CD4-positive, alpha-beta T cell treated with Interleukin-15 for 4 hours (primary cell): Measurements from ENCODE around the gene FHIP1B.
"Not testable (repeated sequence)": the region's sequence is repeated elsewhere in the genome, so short reads cannot be mapped to it uniquely, and the experiment has no call there.

Experiments used
- DNase-seq: peaks from one replicate; pipeline ENCODE4 v3.0.0-alpha.2; 2020; ENCODE audit warnings: low spot score

Gene FHIP1B

GRCh38 chr11:6234387-6235107, at the start of gene FHIP1B:
Gene FHIP1B (minus strand): TSS chr11:6234636. CDS start chr11:6224516, 10,120 bp downstream.
- DNase-seq = peak; percentile 100

DNA sequence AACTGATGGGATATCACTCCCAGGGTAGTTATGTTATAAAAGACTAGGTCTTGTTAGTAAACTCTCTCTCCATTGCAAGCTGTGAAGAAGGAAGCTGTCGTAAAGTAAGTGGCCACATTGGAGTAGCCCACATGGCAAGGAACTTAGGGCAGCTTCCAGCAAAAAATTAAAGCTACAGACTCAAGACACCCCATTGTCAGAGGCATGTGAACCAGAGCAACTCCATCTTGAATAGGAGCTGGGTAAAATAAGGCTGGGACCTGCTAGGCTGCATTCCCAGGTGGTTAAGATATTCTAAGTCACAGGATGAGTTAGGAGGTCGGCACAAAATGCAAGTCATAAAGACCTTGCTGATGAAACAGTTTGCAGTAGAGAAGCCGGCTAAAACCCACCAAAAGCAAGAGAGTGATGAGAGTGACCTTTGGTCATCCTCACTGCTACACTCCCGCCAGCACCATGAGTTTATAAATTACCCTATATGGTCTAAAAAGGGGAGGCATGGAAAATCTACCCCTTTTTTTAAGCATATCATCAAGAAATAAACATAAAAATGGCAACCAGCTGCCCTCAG, 49.1 kb upstream of the FHIP1B start:
- DNase-seq = no peak

DNA sequence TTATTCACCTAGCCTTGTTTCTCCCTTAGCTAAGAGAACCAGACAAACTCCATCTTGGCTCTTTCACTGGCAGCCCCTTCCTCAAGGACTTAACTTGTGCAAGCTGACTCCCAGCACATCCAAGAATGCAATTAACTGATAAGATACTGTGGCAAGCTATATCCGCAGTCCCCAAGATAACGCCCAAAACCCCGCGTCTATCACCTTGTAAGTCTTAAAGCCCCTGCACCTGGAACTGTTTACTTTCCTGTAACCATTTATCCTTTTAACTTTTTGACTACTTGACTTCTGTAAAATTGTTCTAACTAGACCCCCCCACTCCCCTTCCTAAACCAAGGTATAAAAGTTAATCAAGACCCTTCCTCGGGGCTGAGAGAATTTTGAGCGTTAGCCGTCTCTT, 46.4 kb upstream of the FHIP1B start:
- DNase-seq = not testable (repeated sequence)

GRCh38 chr11:6273188-6273587, 38.8 kb upstream of the FHIP1B start:
- no peak for DNase-seq

DNA sequence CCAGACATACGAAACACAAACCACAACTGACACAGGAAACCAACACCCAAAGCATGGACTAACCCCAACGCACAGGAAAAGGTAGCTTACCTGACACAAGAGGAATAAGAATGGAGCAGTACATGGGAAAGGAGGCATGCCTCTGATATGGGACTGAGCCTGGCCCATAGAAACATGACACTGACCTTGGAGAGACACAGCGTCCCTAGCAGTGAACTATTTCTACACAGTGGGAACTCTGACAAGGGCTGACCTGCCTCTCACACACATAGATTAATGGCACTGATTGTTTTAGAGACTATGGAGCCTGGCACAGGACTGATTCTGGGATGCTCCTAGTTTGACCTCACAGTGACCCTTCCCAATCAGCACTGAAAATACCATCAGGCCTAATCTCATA, 37.2 kb upstream of the FHIP1B start:
- no peak for DNase-seq

GRCh38 chr11:6270584-6271246, 36.3 kb upstream of the FHIP1B start:
- no peak for DNase-seq

- DNase-seq = no peak
Measured at GRCh38 chr11:6269994-6270393, 35.6 kb upstream of the FHIP1B start.

- no peak for DNase-seq
Measured at GRCh38 chr11:6268820-6269219, 34.4 kb upstream of the FHIP1B start.

DNA sequence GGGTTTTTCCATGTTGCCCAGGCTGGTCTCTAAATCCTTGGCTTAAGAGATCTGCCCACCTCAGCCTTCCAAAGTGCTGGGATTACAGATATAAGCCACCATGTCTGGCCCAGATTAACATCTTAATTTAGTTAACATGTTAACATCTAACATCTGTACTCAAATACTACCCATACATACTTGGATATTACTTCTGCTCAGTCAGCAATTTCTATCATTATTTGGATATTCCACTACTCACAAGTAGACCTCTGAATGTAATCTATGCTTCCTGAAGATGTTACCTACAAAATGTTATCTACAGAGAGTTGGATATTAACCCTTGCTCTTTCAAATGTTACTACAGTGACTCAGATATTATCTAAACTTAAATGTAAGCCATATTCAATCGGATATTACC, 29.2 kb upstream of the FHIP1B start:
- DNase-seq = no peak

DNA sequence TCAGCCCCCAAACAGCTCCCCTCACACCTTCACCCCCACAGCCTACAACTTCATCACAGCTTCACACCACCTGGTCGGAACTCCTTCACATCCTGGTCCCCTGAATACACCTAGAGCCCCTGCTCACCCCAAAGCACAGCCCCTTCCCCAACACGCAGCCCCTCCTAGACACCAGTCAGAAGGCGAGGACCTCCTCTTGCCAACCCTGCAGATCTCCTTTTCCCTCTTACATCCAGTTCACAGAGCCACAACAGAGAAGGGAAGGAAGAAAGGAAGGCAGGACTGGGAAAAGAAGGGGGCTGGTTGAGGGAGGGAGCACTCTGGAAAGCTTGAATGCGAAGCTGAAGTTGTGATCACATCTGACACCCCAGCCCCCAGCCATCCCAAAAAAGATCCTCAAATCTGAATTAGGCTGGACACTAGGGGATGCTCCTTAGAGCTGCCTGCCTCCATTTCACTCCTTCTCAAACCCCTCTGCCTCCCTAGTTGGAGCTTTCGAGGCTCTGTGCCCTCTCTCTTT, 25.8 kb upstream of the FHIP1B start:
- DNase-seq = no peak

DNA sequence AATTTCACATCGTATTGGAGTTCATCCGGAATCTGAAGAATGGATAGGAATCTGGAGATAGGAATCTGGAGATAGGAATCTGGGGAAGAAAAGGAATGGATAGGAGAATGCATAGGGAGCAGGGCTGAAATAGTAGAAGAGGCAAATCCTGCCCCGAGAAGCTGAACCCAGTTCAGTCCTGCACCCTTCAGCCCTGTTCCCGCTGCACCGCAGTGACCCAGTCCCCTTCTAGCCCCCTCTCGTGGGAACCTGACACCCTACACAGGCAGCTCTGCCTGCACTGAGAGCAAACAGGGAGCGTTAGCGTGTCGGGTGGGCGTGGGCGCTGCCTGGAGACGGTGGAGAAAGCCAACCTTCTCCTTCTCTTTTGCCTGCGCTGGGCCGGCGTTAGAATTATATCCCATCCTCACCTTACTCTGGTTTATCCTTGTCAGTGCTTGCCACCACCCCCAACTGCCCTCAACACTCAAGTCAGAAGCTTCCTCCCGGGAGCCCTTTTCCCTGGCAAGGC, 24.2 kb upstream of the FHIP1B start:
- DNase-seq = no peak

GRCh38 chr11:6258141-6258540, 23.7 kb upstream of the FHIP1B start:
- DNase-seq = no peak

DNA sequence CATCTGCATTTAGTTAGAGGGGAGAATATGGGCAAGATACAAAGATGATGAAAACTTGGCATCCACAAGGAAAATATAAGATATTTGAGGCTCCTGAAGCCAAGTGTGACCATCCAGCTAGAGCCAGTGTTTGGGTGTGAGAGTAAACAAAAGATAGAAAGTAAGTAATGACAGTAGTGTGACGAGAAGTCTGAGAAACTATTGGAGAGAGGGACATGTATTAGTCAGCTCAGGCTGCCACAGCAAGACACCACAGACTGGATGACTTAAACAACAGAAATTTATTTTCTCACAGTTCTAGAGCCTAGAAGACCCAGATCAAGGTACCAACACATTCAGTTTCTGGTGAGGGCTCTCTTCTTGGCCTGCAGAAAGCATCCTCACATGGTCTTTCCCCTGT, 18.8 kb upstream of the FHIP1B start:
- DNase-seq = no peak

GRCh38 chr11:6251990-6252473, 17.6 kb upstream of the FHIP1B start:
- DNase-seq = no peak

DNA sequence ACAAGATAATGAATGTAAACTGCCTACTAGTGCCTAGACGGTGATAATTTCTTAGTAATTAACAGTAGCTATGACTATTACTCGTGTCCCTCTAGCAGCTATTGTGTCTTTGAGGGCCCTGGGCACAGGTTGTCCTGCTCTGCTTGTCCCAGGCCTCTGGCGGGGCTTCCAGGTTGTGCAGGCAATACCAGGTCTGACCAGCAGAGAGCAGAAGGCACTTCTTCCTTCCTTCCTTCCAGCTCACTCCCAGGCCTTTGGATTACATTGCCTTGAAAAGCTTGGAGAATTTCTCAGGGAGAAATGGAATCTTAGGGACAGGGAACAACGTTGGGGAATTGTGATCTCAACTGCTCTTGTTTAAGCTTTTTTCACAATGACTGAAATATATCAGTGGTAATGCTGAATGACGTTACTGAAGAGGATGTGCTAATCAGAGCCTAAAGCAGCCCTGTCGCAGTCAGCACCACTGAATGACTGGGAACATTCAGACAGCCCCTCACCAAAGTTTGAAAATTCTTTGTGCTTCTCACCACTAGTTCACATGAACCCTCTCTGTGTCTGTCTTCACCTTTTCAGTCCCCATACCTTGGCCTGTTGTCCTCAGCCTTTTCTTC, 16.8 kb upstream of the FHIP1B start:
- DNase-seq = peak; percentile 35

- no peak for DNase-seq
Measured at GRCh38 chr11:6249770-6250555, 15.5 kb upstream of the FHIP1B start.

GRCh38 chr11:6248897-6249296, 14.5 kb upstream of the FHIP1B start:
- DNase-seq = not testable (repeated sequence)

DNA sequence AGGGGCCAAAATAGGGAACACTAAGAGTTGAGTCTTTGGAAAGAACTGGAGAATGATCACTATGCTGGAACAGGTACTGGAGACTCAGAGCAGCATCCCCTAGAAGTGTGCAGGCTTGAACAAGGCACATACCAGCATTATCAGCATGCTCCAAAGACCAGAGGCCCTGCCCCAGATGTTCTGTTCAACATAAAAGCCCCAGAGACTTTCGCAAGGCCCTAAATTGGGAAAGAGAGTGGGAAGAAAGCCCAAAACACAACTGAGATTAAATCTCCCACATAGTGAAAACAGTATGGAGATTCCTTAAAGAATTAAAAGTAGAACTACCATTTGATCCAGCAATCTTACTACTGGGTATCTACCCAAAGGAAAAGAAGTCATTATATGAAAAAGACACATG, 13.8 kb upstream of the FHIP1B start:
- no peak for DNase-seq

DNA sequence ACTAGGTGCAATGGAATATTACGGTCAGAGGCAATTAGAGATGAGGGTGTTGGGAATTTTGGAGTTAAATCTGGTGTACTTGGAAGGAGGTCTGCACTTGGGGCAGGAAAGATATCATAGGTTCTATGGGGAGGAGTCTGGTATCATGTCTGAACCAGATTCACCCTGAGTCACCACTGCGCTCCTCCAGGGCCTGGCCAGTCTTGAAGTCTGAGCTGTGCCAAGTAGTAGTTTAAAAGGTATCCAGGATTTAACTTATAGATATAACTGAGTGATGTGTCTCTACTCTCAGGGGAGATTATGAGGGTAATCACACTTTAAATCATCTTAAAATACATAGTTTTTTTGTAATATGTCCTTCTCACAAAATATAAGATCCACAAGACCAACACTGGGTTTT, 11.1 kb upstream of the FHIP1B start:
- DNase-seq = no peak

GRCh38 chr11:6241316-6241715, 6.9 kb upstream of the FHIP1B start:
- DNase-seq = no peak

DNA sequence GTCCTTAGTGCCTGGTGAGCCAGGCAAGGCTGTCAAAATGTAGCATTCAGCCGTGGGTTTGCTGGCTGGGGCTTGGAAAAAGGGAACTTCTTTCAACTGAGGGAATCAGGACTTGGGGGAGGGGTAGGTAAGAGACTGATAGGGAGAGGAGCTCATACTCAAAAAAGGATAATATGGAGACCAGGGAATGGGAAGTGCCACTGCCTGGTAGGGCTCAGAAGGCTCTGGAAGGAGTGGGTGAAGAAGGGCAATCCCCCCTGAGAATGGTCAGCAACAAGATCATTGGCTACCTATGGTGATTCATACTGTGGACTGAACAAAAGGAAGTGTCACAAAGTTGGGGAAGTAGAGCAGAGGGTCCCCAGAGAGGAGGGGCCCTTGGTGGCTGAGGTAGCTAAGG, 6.3 kb upstream of the FHIP1B start:
- no peak for DNase-seq

GRCh38 chr11:6240139-6240538, 5.7 kb upstream of the FHIP1B start:
- DNase-seq = no peak
